Left ventricle myocardium inferior (tissue), 1 donor: Measurements from ENCODE around the gene RXFP4. TPM values are rescaled to one million over a fixed set of nuclear protein-coding genes. Genes with fewer than 3 reads are reported as not detected.

ENCODE experiments used
- DNase-seq: peaks from one replicate; pipeline ENCODE4 v3.0.0-alpha.2; 2020
- H3K27ac ChIP-seq: fragments of 200-600 bp; replicated peaks from 2 replicates; pipeline ENCODE4 v1.8.0; 2021
- H3K27me3 ChIP-seq: fragments of 200-600 bp; 2 replicates; pipeline ENCODE4 v1.8.0; 2021; ENCODE audit warnings: low read depth
- H3K36me3 ChIP-seq: fragments of 200-600 bp; 2 replicates; pipeline ENCODE4 v1.8.0; 2021
- H3K4me1 ChIP-seq: fragments of 200-600 bp; 2 replicates; pipeline ENCODE4 v1.8.0; 2021
- H3K4me3 ChIP-seq: fragments of 200-600 bp; 2 replicates; pipeline ENCODE4 v1.8.0; 2021; ENCODE audit warnings: mild to moderate bottlenecking, moderate library complexity
- H3K9me3 ChIP-seq: fragments of 200-600 bp; replicated peaks from 2 replicates; pipeline ENCODE4 v1.8.0; 2021
- intact Hi-C: fragments of 100-400 bp; cut with micrococcal nuclease; formaldehyde crosslinking; loops from one replicate; pipeline ENCODE4 v1.11.0; 2022
- total RNA-seq: library from RNA; stranded (reverse); fragmentation: NEBNext Ultra II Directional; extraction: Animal tissue kit (Norgen Biotek cat#: 25700); gene quantifications from one replicate; pipeline ENCODE4 v1.2.1, GENCODE V29; 2021
- TF ChIP-seq, protein P1 (sequence below): fragments of 200-600 bp; IDR thresholded peaks from 2 replicates; pipeline ENCODE4 v1.8.0; 2021; ENCODE audit warnings: antibody characterized with exemption, mild to moderate bottlenecking, borderline replicate concordance
- donor health status: DM: no; HTN: yes; CAD: no; lungs with severe emphysema.

RXFP4 gene
- total RNA-seq, 1 donor from 2014 or later = not detected

GRCh38 chr1:155910621-155911121 is 30.8 kb upstream of the RXFP4 start:
- Histone ChIP-seq H3K4me1 (peaks cover 35% of the 10 kb centered on the region), H3K27ac (peak overlapping the region; percentile 91), H3K9me3 (no peaks in the 10 kb centered on the region), H3K27me3 (no peaks in the 10 kb centered on the region), H3K4me3 (peak overlapping the region; percentile 82), H3K36me3 (peaks cover 74% of the 10 kb centered on the region)
- intact Hi-C loops = no loop called here
- DNase-seq = no peak
- TF ChIP-seq, protein P1, sequence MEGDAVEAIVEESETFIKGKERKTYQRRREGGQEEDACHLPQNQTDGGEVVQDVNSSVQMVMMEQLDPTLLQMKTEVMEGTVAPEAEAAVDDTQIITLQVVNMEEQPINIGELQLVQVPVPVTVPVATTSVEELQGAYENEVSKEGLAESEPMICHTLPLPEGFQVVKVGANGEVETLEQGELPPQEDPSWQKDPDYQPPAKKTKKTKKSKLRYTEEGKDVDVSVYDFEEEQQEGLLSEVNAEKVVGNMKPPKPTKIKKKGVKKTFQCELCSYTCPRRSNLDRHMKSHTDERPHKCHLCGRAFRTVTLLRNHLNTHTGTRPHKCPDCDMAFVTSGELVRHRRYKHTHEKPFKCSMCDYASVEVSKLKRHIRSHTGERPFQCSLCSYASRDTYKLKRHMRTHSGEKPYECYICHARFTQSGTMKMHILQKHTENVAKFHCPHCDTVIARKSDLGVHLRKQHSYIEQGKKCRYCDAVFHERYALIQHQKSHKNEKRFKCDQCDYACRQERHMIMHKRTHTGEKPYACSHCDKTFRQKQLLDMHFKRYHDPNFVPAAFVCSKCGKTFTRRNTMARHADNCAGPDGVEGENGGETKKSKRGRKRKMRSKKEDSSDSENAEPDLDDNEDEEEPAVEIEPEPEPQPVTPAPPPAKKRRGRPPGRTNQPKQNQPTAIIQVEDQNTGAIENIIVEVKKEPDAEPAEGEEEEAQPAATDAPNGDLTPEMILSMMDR = no peak

- Histone ChIP-seq H3K4me3 (peak within 1 kb of the TSS; percentile 82), H3K36me3 (peaks cover 75% of the 10 kb centered on the region), H3K27ac (peak within 1 kb of the TSS; percentile 91), H3K9me3 (no peaks in the 10 kb centered on the region), H3K27me3 (no peaks in the 10 kb centered on the region), H3K4me1 (peaks cover 35% of the 10 kb centered on the region)
- TF ChIP-seq, protein P1 = peak; percentile 49
- DNase-seq = peak; percentile 89
- intact Hi-C loops = no loop called here
These were observed 30.0 kb upstream of the RXFP4 start, which contains the start of gene RIT1 for GRCh38 chr1:155911156-155912055. TSS of gene RIT1 (minus strand) at chr1:155911349. CDS start at chr1:155910761, 588 bp downstream.

GRCh38 chr1:155912056-155912536 is 29.3 kb upstream of the RXFP4 start:
- DNase-seq = no peak
- peak overlapping the region; percentile 91 for H3K27ac ChIP-seq
- H3K4me3 ChIP-seq = no peak overlapping the region
- intact Hi-C loops = no loop called here
- TF ChIP-seq, protein P1 = no peak
- peaks cover 35% of the 10 kb centered on the region for H3K4me1 ChIP-seq
- H3K27me3 ChIP-seq = no peaks in the 10 kb centered on the region
- peaks cover 75% of the 10 kb centered on the region for H3K36me3 ChIP-seq
- H3K9me3 ChIP-seq = no peaks in the 10 kb centered on the region

GRCh38 chr1:155913969-155914757 is 27.3 kb upstream of the RXFP4 start:
- Histone ChIP-seq H3K9me3 (no peaks in the 10 kb centered on the region), H3K4me1 (peaks cover 35% of the 10 kb centered on the region), H3K27ac (peak overlapping the region; percentile 39), H3K36me3 (peaks cover 77% of the 10 kb centered on the region), H3K4me3 (no peak overlapping the region), H3K27me3 (no peaks in the 10 kb centered on the region)
- intact Hi-C loops = no loop called here
- TF ChIP-seq, protein P1 = no peak
- no peak for DNase-seq

DNA sequence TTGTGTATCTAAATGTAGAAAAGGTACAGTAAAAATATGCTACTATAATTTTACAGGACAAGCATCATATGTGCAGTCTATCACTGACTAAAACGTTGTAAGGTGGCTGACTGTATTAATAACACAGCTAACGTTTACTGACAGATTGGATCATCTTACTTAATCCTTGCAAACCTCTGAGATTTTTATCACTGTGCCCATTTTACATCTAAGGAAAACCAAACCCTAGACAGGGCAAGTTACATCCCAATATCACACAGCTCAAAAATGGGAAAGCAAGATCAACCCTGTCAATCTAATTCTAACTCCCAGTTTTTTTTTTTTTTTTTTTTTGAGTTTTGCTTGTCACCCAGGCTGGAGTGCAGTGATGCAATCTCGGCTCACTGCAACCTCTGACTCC is 22.8 kb upstream of the RXFP4 start:
- TF ChIP-seq, protein P1 = no peak
- intact Hi-C loops = no loop called here
- Histone ChIP-seq H3K9me3 (no peaks in the 10 kb centered on the region), H3K27ac (no peak overlapping the region), H3K4me1 (peaks cover 7% of the 10 kb centered on the region), H3K36me3 (peaks cover 99% of the 10 kb centered on the region), H3K4me3 (no peak overlapping the region), H3K27me3 (no peaks in the 10 kb centered on the region)
- no peak for DNase-seq
